Stimulated activated naive CD8-positive, alpha-beta T cell treated with anti-CD3 and anti-CD28 coated beads, Interleukin-15, amount 100 ng/mL, for 72 hours (primary cell): ENCODE data around the gene CSNK2A1.
A peak's percentile ranks its signal among the peaks of the same experiment; 100 is the strongest.
"Not testable (repeated sequence)": the region's sequence is repeated elsewhere in the genome, so short reads cannot be mapped to it uniquely, and the experiment has no call there.

Source experiments
- ATAC-seq: fragments of 150-1000 bp; cut with Tn5 transposase; 2 replicates; pipeline ENCODE4 v1.10.0; 2021; ENCODE audit warnings: mild to moderate bottlenecking, moderate library complexity
- DNase-seq, 2 donors: peaks; one replicate each; pipeline ENCODE4 v3.0.0; 2021 to 2022
- H3K27ac Mint-ChIP-seq, 2 donors: one replicate each; pipeline ENCODE4 v1.8.0; 2022; ENCODE audit warnings: mild to moderate bottlenecking in 2 of 2, mixed read lengths in 2 of 2, moderate library complexity in 2 of 2
- H3K27me3 Mint-ChIP-seq: one replicate; pipeline ENCODE4 v1.8.0; 2022; ENCODE audit warnings: mixed read lengths
- H3K4me1 Mint-ChIP-seq: one replicate; pipeline ENCODE4 v1.8.0; 2022; ENCODE audit warnings: mild to moderate bottlenecking, mixed read lengths
- H3K4me3 Mint-ChIP-seq, 2 donors: one replicate each; pipeline ENCODE4 v1.8.0; 2022; ENCODE audit warnings: mild to moderate bottlenecking in 2 of 2, mixed read lengths in 2 of 2, moderate library complexity in 1 of 2
- H3K9me3 Mint-ChIP-seq, 2 donors: one replicate each; pipeline ENCODE4 v1.8.0; 2022; ENCODE audit warnings: mixed read lengths in 2 of 2

CSNK2A1 gene

GRCh38 chr20:497979-498378 is 45.6 kb downstream of the CSNK2A1 start:
- no peak for ATAC-seq
- no peaks in the 10 kb centered on the region for H3K9me3 Mint-ChIP-seq
- no peak overlapping the region for H3K4me3 Mint-ChIP-seq
- H3K4me1 Mint-ChIP-seq, result no peaks in the 10 kb centered on the region
- H3K27me3 Mint-ChIP-seq, result no peaks in the 10 kb centered on the region
- H3K27ac Mint-ChIP-seq, result no peak overlapping the region
- DNase-seq, result no peak

- Mint-ChIP-seq H3K9me3 (no peaks in the 10 kb centered on the region), H3K27me3 (no peaks in the 10 kb centered on the region), H3K4me3 (no peak overlapping the region), H3K27ac (no peak overlapping the region), H3K4me1 (no peaks in the 10 kb centered on the region)
- ATAC-seq, result no peak
- DNase-seq, result no peak
Measured at GRCh38 chr20:496126-496696, 47.4 kb downstream of the CSNK2A1 start.

GRCh38 chr20:492159-492558 is 51.4 kb downstream of the CSNK2A1 start:
- no peak overlapping the region for H3K4me3 Mint-ChIP-seq
- no peaks in the 10 kb centered on the region for H3K4me1 Mint-ChIP-seq
- H3K9me3 Mint-ChIP-seq, result no peaks in the 10 kb centered on the region
- no peak overlapping the region for H3K27ac Mint-ChIP-seq
- H3K27me3 Mint-ChIP-seq, result no peaks in the 10 kb centered on the region
- DNase-seq (no peak), ATAC-seq (no peak)

GRCh38 chr20:487655-488054 is 55.9 kb downstream of the CSNK2A1 start:
- Mint-ChIP-seq H3K4me1 (peaks cover 4% of the 10 kb centered on the region), H3K4me3 (no peak overlapping the region), H3K27me3 (no peaks in the 10 kb centered on the region), H3K27ac (no peak overlapping the region), H3K9me3 (no peaks in the 10 kb centered on the region)
- ATAC-seq, result no peak
- DNase-seq, result no peak

GRCh38 chr20:483815-484644 is 59.6 kb downstream of the CSNK2A1 start:
- no peak for ATAC-seq
- H3K27ac Mint-ChIP-seq, result peak overlapping the region in 1 of 2 donors; percentile 38
- no peak overlapping the region for H3K4me3 Mint-ChIP-seq
- peaks cover 30% of the 10 kb centered on the region for H3K4me1 Mint-ChIP-seq
- no peaks in the 10 kb centered on the region for H3K27me3 Mint-ChIP-seq
- no peaks in the 10 kb centered on the region for H3K9me3 Mint-ChIP-seq
- DNase-seq, result no peak

- Mint-ChIP-seq H3K27ac (peak overlapping the region in 1 of 2 donors; percentile 86), H3K9me3 (no peaks in the 10 kb centered on the region), H3K4me1 (peaks cover 36% of the 10 kb centered on the region), H3K4me3 (no peak overlapping the region), H3K27me3 (no peaks in the 10 kb centered on the region)
- ATAC-seq, result peak; percentile 54
- no peak for DNase-seq
Measured at GRCh38 chr20:481167-481566, 62.4 kb downstream of the CSNK2A1 start.

GRCh38 chr20:480044-480443 is 63.5 kb downstream of the CSNK2A1 start:
- ATAC-seq, result no peak
- DNase-seq, result no peak
- no peak overlapping the region for H3K4me3 Mint-ChIP-seq
- H3K27me3 Mint-ChIP-seq, result no peaks in the 10 kb centered on the region
- peaks cover 40% of the 10 kb centered on the region for H3K4me1 Mint-ChIP-seq
- no peak overlapping the region for H3K27ac Mint-ChIP-seq
- H3K9me3 Mint-ChIP-seq, result no peaks in the 10 kb centered on the region

GRCh38 chr20:479487-479886 is 64.1 kb downstream of the CSNK2A1 start:
- Mint-ChIP-seq H3K27me3 (no peaks in the 10 kb centered on the region), H3K4me3 (no peak overlapping the region), H3K9me3 (no peaks in the 10 kb centered on the region), H3K4me1 (peaks cover 40% of the 10 kb centered on the region), H3K27ac (no peak overlapping the region)
- ATAC-seq (peak; percentile 17), DNase-seq (no peak)

- peak; percentile 85 for ATAC-seq
- H3K4me3 Mint-ChIP-seq, result no peak overlapping the region
- no peaks in the 10 kb centered on the region for H3K27me3 Mint-ChIP-seq
- peaks cover 40% of the 10 kb centered on the region for H3K4me1 Mint-ChIP-seq
- H3K27ac Mint-ChIP-seq, result peak overlapping the region in 1 of 2 donors; percentile 53
- DNase-seq, result peak; percentile 28 to 34
- H3K9me3 Mint-ChIP-seq, result no peaks in the 10 kb centered on the region
Measured at GRCh38 chr20:478949-479429, 64.6 kb downstream of the CSNK2A1 start.

GRCh38 chr20:478010-478948 is 65.3 kb downstream of the CSNK2A1 start:
- H3K27ac Mint-ChIP-seq, result peak overlapping the region in 1 of 2 donors; percentile 53
- peaks cover 40% of the 10 kb centered on the region for H3K4me1 Mint-ChIP-seq
- H3K27me3 Mint-ChIP-seq, result no peaks in the 10 kb centered on the region
- no peaks in the 10 kb centered on the region for H3K9me3 Mint-ChIP-seq
- no peak overlapping the region for H3K4me3 Mint-ChIP-seq
- ATAC-seq (no peak), DNase-seq (no peak)

- peaks cover 27% of the 10 kb centered on the region for H3K4me1 Mint-ChIP-seq
- not testable (repeated sequence) for H3K4me3 Mint-ChIP-seq
Measured at GRCh38 chr20:476561-477249, 66.9 kb downstream of the CSNK2A1 start.

GRCh38 chr20:475463-476357 is 67.9 kb downstream of the CSNK2A1 start:
- no peak overlapping the region for H3K4me3 Mint-ChIP-seq
- no peak for ATAC-seq
- H3K27ac Mint-ChIP-seq, result peak overlapping the region in 1 of 2 donors; percentile 42

More at GRCh38 chr20:476561-477249, 66.9 kb downstream of the CSNK2A1 start:
- not testable (repeated sequence) for H3K9me3 Mint-ChIP-seq, ATAC-seq, H3K27ac Mint-ChIP-seq, H3K27me3 Mint-ChIP-seq, DNase-seq

GRCh38 chr20:474581-474980 is 69.0 kb downstream of the CSNK2A1 start:
- DNase-seq (no peak), ATAC-seq (no peak)
- H3K27ac Mint-ChIP-seq, result no peak overlapping the region
- H3K4me3 Mint-ChIP-seq, result no peak overlapping the region
- no peaks in the 10 kb centered on the region for H3K9me3 Mint-ChIP-seq
- H3K4me1 Mint-ChIP-seq, result peaks cover 14% of the 10 kb centered on the region
- peaks cover 5% of the 10 kb centered on the region for H3K27me3 Mint-ChIP-seq

More at GRCh38 chr20:475463-476357, 67.9 kb downstream of the CSNK2A1 start:
- H3K4me1 Mint-ChIP-seq, result peaks cover 20% of the 10 kb centered on the region
- no peaks in the 10 kb centered on the region for H3K9me3 Mint-ChIP-seq
- DNase-seq, result no peak
- no peaks in the 10 kb centered on the region for H3K27me3 Mint-ChIP-seq

GRCh38 chr20:472889-473292 is 70.7 kb downstream of the CSNK2A1 start:
- Mint-ChIP-seq H3K27me3 (peaks cover 14% of the 10 kb centered on the region), H3K9me3 (peaks cover 0 to 6% of the 10 kb centered on the region in 2 donors), H3K4me3 (no peak overlapping the region), H3K27ac (no peak overlapping the region), H3K4me1 (peaks cover 4% of the 10 kb centered on the region)
- ATAC-seq (no peak), DNase-seq (no peak)
